GM19463 (cell line): Measurements from ENCODE around the gene ACAP3.

Experiments used
- ATAC-seq: cut with Tn5 transposase; IDR thresholded peaks from one replicate; pipeline ENCODE4 v1.9.1; 2021; ENCODE audit warnings: mild to moderate bottlenecking, moderate library complexity; ENCODE audit not compliant: unreplicated experiment

The ACAP3 gene

GRCh38 chr1:1304331-1305299 is 3.1 kb downstream of the ACAP3 start:
- ATAC-seq, result no peak

- ATAC-seq, result no peak
Measured at GRCh38 chr1:1303736-1304135, 4.0 kb downstream of the ACAP3 start.

- no peak for ATAC-seq
Measured at GRCh38 chr1:1302951-1303509, 4.7 kb downstream of the ACAP3 start.

- ATAC-seq, result no peak
Measured at GRCh38 chr1:1302006-1302430, 5.7 kb downstream of the ACAP3 start.

GRCh38 chr1:1300352-1300739 is 7.4 kb downstream of the ACAP3 start:
- no peak for ATAC-seq

GRCh38 chr1:1299686-1300351 is 7.9 kb downstream of the ACAP3 start:
- no peak for ATAC-seq

GRCh38 chr1:1298861-1299685 is 8.7 kb downstream of the ACAP3 start:
- no peak for ATAC-seq

- ATAC-seq, result no peak
Measured at GRCh38 chr1:1297802-1298424, 9.8 kb downstream of the ACAP3 start.

GRCh38 chr1:1296070-1297061 is 11.4 kb downstream of the ACAP3 start:
- ATAC-seq, result no peak

- no peak for ATAC-seq
Measured at GRCh38 chr1:1295154-1295923, 12.4 kb downstream of the ACAP3 start.

GRCh38 chr1:1294250-1294890 is 13.4 kb downstream of the ACAP3 start:
- ATAC-seq, result no peak

- ATAC-seq, result no peak
Measured at GRCh38 chr1:1293263-1294249, 14.2 kb downstream of the ACAP3 start.

GRCh38 chr1:1292851-1293250 is 14.9 kb downstream of the ACAP3 start:
- no peak for ATAC-seq

GRCh38 chr1:1292442-1292779 is 15.3 kb downstream of the ACAP3 start:
- no peak for ATAC-seq

GRCh38 chr1:1291548-1292441 is 15.9 kb downstream of the ACAP3 start:
- no peak for ATAC-seq

GRCh38 chr1:1291023-1291528 is 16.7 kb downstream of the ACAP3 start:
- no peak for ATAC-seq
